ENCODE results near the gene DEXI.

The DEXI gene

GRCh38 chr16:10942352-10943063 lies at the start of gene DEXI:
TSS of gene DEXI (minus strand) at chr16:10942468. CDS start at chr16:10942005, 463 bp downstream.
- DNase-seq (ENCODE audit: low spot score) = peak; percentile 92

- DNase-seq (ENCODE audit: low spot score) = no peak
Observed at GRCh38 chr16:10990378-10990777, 48.1 kb upstream of the DEXI start.

- DNase-seq (ENCODE audit: low spot score) = peak; percentile 23
Observed at GRCh38 chr16:10989559-10989958, 47.3 kb upstream of the DEXI start.

GRCh38 chr16:10988879-10989278 lies 46.6 kb upstream of the DEXI start:
- DNase-seq (ENCODE audit: low spot score) = no peak

- DNase-seq (ENCODE audit: low spot score) = peak; percentile 17
Observed at GRCh38 chr16:10988164-10988803, 46.0 kb upstream of the DEXI start.

GRCh38 chr16:10987361-10988163 lies 45.3 kb upstream of the DEXI start:
- no peak for DNase-seq (ENCODE audit: low spot score)

GRCh38 chr16:10984509-10984908 lies 42.2 kb upstream of the DEXI start:
- no peak for DNase-seq (ENCODE audit: low spot score)

GRCh38 chr16:10983159-10983558 lies 40.9 kb upstream of the DEXI start:
- no peak for DNase-seq (ENCODE audit: low spot score)

- DNase-seq (ENCODE audit: low spot score) = no peak
Observed at GRCh38 chr16:10982465-10983150, 40.3 kb upstream of the DEXI start.

- no peak for DNase-seq (ENCODE audit: low spot score)
Observed at GRCh38 chr16:10981697-10982216, 39.5 kb upstream of the DEXI start.

GRCh38 chr16:10980813-10981212 lies 38.5 kb upstream of the DEXI start:
- DNase-seq (ENCODE audit: low spot score) = no peak

- DNase-seq (ENCODE audit: low spot score) = no peak
Observed at GRCh38 chr16:10979717-10980601, 37.7 kb upstream of the DEXI start.

- DNase-seq (ENCODE audit: low spot score) = no peak
Observed at GRCh38 chr16:10978871-10979446, 36.7 kb upstream of the DEXI start.

- DNase-seq (ENCODE audit: low spot score) = no peak
Observed at GRCh38 chr16:10978124-10978523, 35.9 kb upstream of the DEXI start.

GRCh38 chr16:10976634-10977033 lies 34.4 kb upstream of the DEXI start:
- DNase-seq (ENCODE audit: low spot score) = no peak

GRCh38 chr16:10972819-10973464 lies 30.7 kb upstream of the DEXI start:
- no peak for DNase-seq (ENCODE audit: low spot score)

GRCh38 chr16:10972108-10972818 lies 30.0 kb upstream of the DEXI start:
- DNase-seq (ENCODE audit: low spot score) = no peak

- peak; percentile 76 for DNase-seq (ENCODE audit: low spot score)
Observed at GRCh38 chr16:10971560-10971961, 29.3 kb upstream of the DEXI start.

GRCh38 chr16:10970065-10970464 lies 27.8 kb upstream of the DEXI start:
- no peak for DNase-seq (ENCODE audit: low spot score)

GRCh38 chr16:10969615-10970014 lies 27.3 kb upstream of the DEXI start:
- DNase-seq (ENCODE audit: low spot score) = no peak
